SK-N-SH (cell line): ENCODE measurements around the gene TMOD2.

Experiments
- GABPA ChIP-seq: IDR thresholded peaks from 2 replicates; pipeline ENCODE4 v1.4.0; 2012; ENCODE audit warnings: low read depth, mild to moderate bottlenecking
- POLR2AphosphoS5 ChIP-seq: IDR thresholded peaks from 2 replicates; pipeline ENCODE4 v1.6.1; 2012; ENCODE audit warnings: low read depth, low read length
- TF ChIP-seq, protein P1 (sequence below): IDR thresholded peaks from 2 replicates; pipeline ENCODE4 v1.4.0; 2012; ENCODE audit warnings: low read depth, borderline replicate concordance
- TF ChIP-seq, protein P2 (sequence below): fragments of 150-350 bp; IDR thresholded peaks from 2 replicates; pipeline ENCODE4 v1.6.1; 2016; ENCODE audit warnings: mild to moderate bottlenecking, low read depth, low read length

DNA sequence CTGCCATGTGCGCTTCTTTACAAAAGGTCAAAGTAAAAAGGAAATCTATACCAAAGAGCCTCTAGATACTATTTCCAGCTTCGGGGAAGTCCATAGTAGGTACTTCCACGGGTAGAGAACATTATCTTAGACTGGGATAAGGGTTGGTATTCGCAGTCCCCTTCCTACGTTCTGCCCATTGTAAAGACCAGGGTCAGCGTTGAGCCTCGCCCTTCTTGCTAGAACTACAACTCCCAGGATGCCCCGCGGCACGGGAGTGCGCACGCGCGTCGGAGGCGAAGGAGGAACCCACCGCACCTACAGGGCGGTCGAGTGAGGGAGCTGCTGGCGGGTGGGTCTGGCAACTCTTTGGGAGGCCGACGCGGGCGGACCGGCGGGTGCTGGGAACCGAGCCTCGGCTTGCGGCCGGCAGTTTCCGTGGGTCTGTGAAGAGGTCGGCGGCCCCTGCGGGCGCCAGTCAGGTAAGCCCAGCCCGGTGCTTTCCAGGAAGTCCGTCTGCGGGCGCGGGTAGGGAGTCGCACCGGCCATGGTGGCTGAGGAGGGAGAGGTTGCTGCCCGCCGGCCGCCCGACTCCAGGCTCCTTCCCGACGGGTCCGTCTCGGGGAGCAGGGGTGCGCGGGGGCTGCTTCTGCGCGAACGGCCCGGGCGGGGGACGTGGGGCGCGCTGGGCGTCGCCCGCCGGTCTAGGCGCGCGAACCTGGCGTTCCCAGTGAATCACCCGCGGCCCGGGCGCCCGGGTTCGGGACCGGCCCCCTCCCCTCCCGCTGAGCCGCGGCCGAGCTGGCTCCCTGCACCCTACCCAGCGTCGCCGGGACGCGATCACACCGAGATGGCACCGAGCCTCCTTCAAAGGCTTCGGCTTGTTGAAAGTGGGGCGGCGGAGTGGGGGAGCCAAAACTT is 78.2 kb downstream of the TMOD2 start, which contains the start of gene TMOD3:
- TF ChIP-seq, protein P1, sequence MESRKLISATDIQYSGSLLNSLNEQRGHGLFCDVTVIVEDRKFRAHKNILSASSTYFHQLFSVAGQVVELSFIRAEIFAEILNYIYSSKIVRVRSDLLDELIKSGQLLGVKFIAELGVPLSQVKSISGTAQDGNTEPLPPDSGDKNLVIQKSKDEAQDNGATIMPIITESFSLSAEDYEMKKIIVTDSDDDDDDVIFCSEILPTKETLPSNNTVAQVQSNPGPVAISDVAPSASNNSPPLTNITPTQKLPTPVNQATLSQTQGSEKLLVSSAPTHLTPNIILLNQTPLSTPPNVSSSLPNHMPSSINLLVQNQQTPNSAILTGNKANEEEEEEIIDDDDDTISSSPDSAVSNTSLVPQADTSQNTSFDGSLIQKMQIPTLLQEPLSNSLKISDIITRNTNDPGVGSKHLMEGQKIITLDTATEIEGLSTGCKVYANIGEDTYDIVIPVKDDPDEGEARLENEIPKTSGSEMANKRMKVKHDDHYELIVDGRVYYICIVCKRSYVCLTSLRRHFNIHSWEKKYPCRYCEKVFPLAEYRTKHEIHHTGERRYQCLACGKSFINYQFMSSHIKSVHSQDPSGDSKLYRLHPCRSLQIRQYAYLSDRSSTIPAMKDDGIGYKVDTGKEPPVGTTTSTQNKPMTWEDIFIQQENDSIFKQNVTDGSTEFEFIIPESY, result no peak
- TF ChIP-seq, protein P2, sequence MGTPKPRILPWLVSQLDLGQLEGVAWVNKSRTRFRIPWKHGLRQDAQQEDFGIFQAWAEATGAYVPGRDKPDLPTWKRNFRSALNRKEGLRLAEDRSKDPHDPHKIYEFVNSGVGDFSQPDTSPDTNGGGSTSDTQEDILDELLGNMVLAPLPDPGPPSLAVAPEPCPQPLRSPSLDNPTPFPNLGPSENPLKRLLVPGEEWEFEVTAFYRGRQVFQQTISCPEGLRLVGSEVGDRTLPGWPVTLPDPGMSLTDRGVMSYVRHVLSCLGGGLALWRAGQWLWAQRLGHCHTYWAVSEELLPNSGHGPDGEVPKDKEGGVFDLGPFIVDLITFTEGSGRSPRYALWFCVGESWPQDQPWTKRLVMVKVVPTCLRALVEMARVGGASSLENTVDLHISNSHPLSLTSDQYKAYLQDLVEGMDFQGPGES, result no peak
- TF ChIP-seq GABPA (no peak), POLR2AphosphoS5 (peak; percentile 96)
